ENCODE results near the gene GPR137B. TPM values are rescaled to one million over a fixed set of nuclear protein-coding genes. Genes with fewer than 3 reads are reported as not detected.
"Not testable (repeated sequence)": the region's sequence is repeated elsewhere in the genome, so short reads cannot be mapped to it uniquely, and the experiment has no call there.

Gene GPR137B
- total and polyA plus RNA-seq, 7 donors = 0.60 to 1.9 (median 1.5) TPM

- TF ChIP-seq CTCF (IDR thresholded peaks at IDR 0.05) = no peak
- intact Hi-C loops (cut with DNase I) = no loop called here
- Histone ChIP-seq H3K4me3 (no peak overlapping the region), H3K9me3 (peaks cover 11% of the 10 kb centered on the region), H3K27ac (no peak overlapping the region), H3K27me3 (ENCODE audit: insufficient read depth in 3 of 3, low read length in 2 of 3) (peaks cover 0 to 2% (median 0%) of the 10 kb centered on the region in 3 donors), H3K4me1 (no peaks in the 10 kb centered on the region), H3K36me3 (ENCODE audit: insufficient read depth in 1 of 2, low read depth in 1 of 2) (no peaks in the 10 kb centered on the region)
- WGBS, 3 donors = 74 to 77% (median 75%) methylated on average over 18 to 19 of the region's 19 CpGs
- no peak for ATAC-seq
- DNase-seq = no peak
These were observed 17.6 kb downstream of the GPR137B start for GRCh38 chr1:236159704-236160539.

GRCh38 chr1:236160540-236161127, 18.3 kb downstream of the GPR137B start:
- DNase-seq (no peak), ATAC-seq (no peak)
- intact Hi-C loops (cut with DNase I) = no loop called here
- Histone ChIP-seq H3K4me1 (no peaks in the 10 kb centered on the region), H3K27ac (no peak overlapping the region), H3K4me3 (no peak overlapping the region), H3K9me3 (peaks cover 11% of the 10 kb centered on the region), H3K36me3 (ENCODE audit: insufficient read depth in 1 of 2, low read depth in 1 of 2) (no peaks in the 10 kb centered on the region), H3K27me3 (ENCODE audit: insufficient read depth in 3 of 3, low read length in 2 of 3) (peaks cover 0 to 2% (median 0%) of the 10 kb centered on the region in 3 donors)
- WGBS, 3 donors = 89 to 94% (median 91%) methylated on average over 10 of the region's 10 CpGs
- TF ChIP-seq CTCF (IDR thresholded peaks at IDR 0.05) = no peak

- no peak for TF ChIP-seq CTCF (IDR thresholded peaks at IDR 0.05)
- no peaks in the 10 kb centered on the region for H3K36me3 ChIP-seq (ENCODE audit: insufficient read depth in 1 of 2, low read depth in 1 of 2)
- DNase-seq = no peak
- intact Hi-C loops (cut with DNase I) = no loop called here
- 84 to 87% (median 84%) methylated on average over 9 of the region's 9 CpGs for WGBS, 3 donors
- H3K27ac ChIP-seq = no peak overlapping the region
- no peak for ATAC-seq
- H3K9me3 ChIP-seq = peaks cover 11% of the 10 kb centered on the region
- H3K4me1 ChIP-seq = no peaks in the 10 kb centered on the region
- no peak overlapping the region for H3K4me3 ChIP-seq
- peaks cover 0 to 2% (median 0%) of the 10 kb centered on the region in 3 donors for H3K27me3 ChIP-seq (ENCODE audit: insufficient read depth in 3 of 3, low read length in 2 of 3)
These were observed 18.9 kb downstream of the GPR137B start for GRCh38 chr1:236161230-236161629.

- 94 to 100% (median 100%) methylated on average over 3 of the region's 3 CpGs for WGBS, 3 donors
- DNase-seq; intact Hi-C loops (cut with DNase I); H3K4me1 ChIP-seq; ATAC-seq; H3K4me3 ChIP-seq; H3K36me3 ChIP-seq (ENCODE audit: insufficient read depth in 1 of 2, low read depth in 1 of 2); H3K27ac ChIP-seq; H3K27me3 ChIP-seq (ENCODE audit: insufficient read depth in 3 of 3, low read length in 2 of 3): not testable (repeated sequence)
- H3K9me3 ChIP-seq = peaks cover 11% of the 10 kb centered on the region
These were observed 19.4 kb downstream of the GPR137B start for GRCh38 chr1:236161755-236162154.

- no peak for TF ChIP-seq CTCF (IDR thresholded peaks at IDR 0.05)
- Histone ChIP-seq H3K4me1 (no peaks in the 10 kb centered on the region), H3K4me3 (no peak overlapping the region), H3K27ac (no peak overlapping the region), H3K9me3 (peaks cover 11% of the 10 kb centered on the region), H3K36me3 (ENCODE audit: insufficient read depth in 1 of 2, low read depth in 1 of 2) (no peaks in the 10 kb centered on the region), H3K27me3 (ENCODE audit: insufficient read depth in 3 of 3, low read length in 2 of 3) (peaks cover 0 to 2% (median 0%) of the 10 kb centered on the region in 3 donors)
- WGBS, 3 donors = 67 to 79% (median 77%) methylated on average over 6 of the region's 6 CpGs
- DNase-seq (no peak), ATAC-seq (no peak)
- intact Hi-C loops (cut with DNase I) = no loop called here
These were observed 21.3 kb downstream of the GPR137B start for GRCh38 chr1:236163463-236164153.
